DOHH2 (cell line): ENCODE results near the gene SCGB2B2.

Experiments used
- CTCF ChIP-seq: fragments of 200-600 bp; sonication (generic); IDR thresholded peaks from one replicate; pipeline ENCODE4 v1.5.1; 2014; ENCODE audit warnings: antibody characterized with exemption, mild to moderate bottlenecking, low read depth, low read length; ENCODE audit not compliant: poor library complexity, severe bottlenecking
- EZH2phosphoT487 ChIP-seq: fragments of 200-600 bp; sonication (generic); IDR thresholded peaks from 2 replicates; pipeline ENCODE4 v1.6.1; 2017; ENCODE audit warnings: borderline replicate concordance, mild to moderate bottlenecking, antibody characterized with exemption, low read length, moderate library complexity, mixed read lengths

DNA sequence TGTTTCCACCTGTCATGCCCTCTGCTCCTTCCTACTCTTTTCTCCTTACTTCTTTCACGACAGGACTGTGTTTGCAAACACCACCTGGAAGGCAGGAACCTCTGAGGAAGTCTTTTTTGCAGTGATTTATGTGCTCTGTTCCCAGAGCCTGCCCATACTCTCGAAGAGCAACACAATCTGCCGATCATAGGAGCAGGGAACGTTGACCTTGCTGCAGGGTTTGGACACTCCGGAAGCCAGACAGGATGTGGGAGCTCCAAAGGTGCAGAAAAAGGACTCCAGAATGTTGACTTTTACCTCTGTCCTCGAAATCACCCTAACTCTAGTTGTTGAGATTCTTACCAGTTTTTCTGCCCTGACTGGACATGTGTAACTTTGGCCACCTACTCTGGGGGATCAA is 48.4 kb upstream of the SCGB2B2 start:
- TF ChIP-seq CTCF (no peak), EZH2phosphoT487 (no peak)
